K562 (cell line): ENCODE data around the gene SLC16A5. TPM values are rescaled to one million over a fixed set of nuclear protein-coding genes. Genes with fewer than 3 reads are reported as not detected.

ENCODE experiments used
- polyA plus RNA-seq, 8 experiments: library from polyadenylated mRNA; depleted of rRNA in 4 of 8; stranded (reverse) in 5 of 8; unstranded in 3 of 8; fragments of >200 nt; fragmentation: Nextera tagmentation in 2 of 8; fragmentation: Illumina TruSeq in 1 of 8; extraction: Ambion mirVana in 2 of 8; extraction: Trizol in 1 of 8; gene quantifications; 2 replicates each; pipeline versions ENCODE4 v1.2.1 to v1.2.3, GENCODE V29; 2011 to 2014; ENCODE audit warnings: inconsistent platforms in 1 of 8, missing spikeins in 1 of 8
- small RNA-seq: library from RNA; depleted of rRNA; stranded (forward); fragments of <200 nt; gene quantifications from one replicate; pipeline ENCODE3, GENCODE V24; 2014
- total RNA-seq, 7 experiments: library from RNA; depleted of rRNA in 6 of 7; stranded (reverse); fragments of >200 nt in 6 of 7; fragmentation: Illumina TruSeq in 2 of 7; extraction: Trizol in 2 of 7; gene quantifications; 2 replicates each; pipeline versions ENCODE4 v1.2.1 to v1.2.3, GENCODE V29; 2011 to 2021; ENCODE audit warnings: low replicate concordance in 1 of 7

Gene SLC16A5
- total and polyA plus RNA-seq, 9 of the 15 experiments (the other 6 are each of a cell fraction or from before 2014, with no cell fraction given) = 0.06 to 2.6 (median 0.91) TPM

Small RNA genes lying within 50 kb of the gene (small RNA-seq; reads per million reads assigned to genes)
- not detected for gene AC111186.1
- not detected for gene RF00019
- gene RN7SL573P = not detected

Other genes starting within 250 kb of the SLC16A5 start
Only the 7 nearest of the 20 such genes appear.
- gene MRPL58, start 75.3 kb upstream of the SLC16A5 start, total RNA-seq (2014; rRNA removed) = 93.8 and 157 TPM in 2 replicates
- 68.1 and 70.9 TPM in 2 replicates for gene MRPL58, start 75.3 kb upstream of the SLC16A5 start, total RNA-seq (2014; rRNA removed; fragmentation: Illumina TruSeq; extraction: Trizol)
- gene MRPL58, start 75.3 kb upstream of the SLC16A5 start, total RNA-seq (2015; rRNA removed; fragmentation: Illumina TruSeq; extraction: Trizol) = 70.3 and 72.4 TPM in 2 replicates
- 70.2 and 75.7 TPM in 2 replicates for gene MRPL58, start 75.3 kb upstream of the SLC16A5 start, total RNA-seq (2021)
- gene MRPL58, start 75.3 kb upstream of the SLC16A5 start, polyA plus RNA-seq (2011; rRNA removed) = 79.8 and 82.4 TPM in 2 replicates
- gene MRPL58, start 75.3 kb upstream of the SLC16A5 start, polyA plus RNA-seq (2014; fragmentation: Illumina TruSeq; extraction: Trizol) = 75.9 and 84.4 TPM in 2 replicates
- gene MRPL58, start 75.3 kb upstream of the SLC16A5 start, polyA plus RNA-seq (2014; fragmentation: Nextera tagmentation; extraction: Ambion mirVana) = 10 to 100 TPM; 30.8 to 49.6 TPM
- gene MRPL58, start 75.3 kb upstream of the SLC16A5 start, polyA plus RNA-seq (2014; rRNA removed) = 98.0 and 107 TPM in 2 replicates
- gene ATP5PD, start 41.0 kb upstream of the SLC16A5 start, total RNA-seq (2014; rRNA removed) = 274 and 295 TPM in 2 replicates
- gene ATP5PD, start 41.0 kb upstream of the SLC16A5 start, total RNA-seq (2014; rRNA removed; fragmentation: Illumina TruSeq; extraction: Trizol) = 600 and 662 TPM in 2 replicates
- gene ATP5PD, start 41.0 kb upstream of the SLC16A5 start, total RNA-seq (2015; rRNA removed; fragmentation: Illumina TruSeq; extraction: Trizol) = 432 TPM in 2 replicates
- gene ATP5PD, start 41.0 kb upstream of the SLC16A5 start, total RNA-seq (2021) = 300 and 341 TPM in 2 replicates
- gene ATP5PD, start 41.0 kb upstream of the SLC16A5 start, polyA plus RNA-seq (2011; rRNA removed) = 248 and 271 TPM in 2 replicates
- gene ATP5PD, start 41.0 kb upstream of the SLC16A5 start, polyA plus RNA-seq (2014; fragmentation: Illumina TruSeq; extraction: Trizol) = 452 and 457 TPM in 2 replicates
- gene ATP5PD, start 41.0 kb upstream of the SLC16A5 start, polyA plus RNA-seq (2014; fragmentation: Nextera tagmentation; extraction: Ambion mirVana) = 100 to 1,000 TPM; 786 to 828 TPM
- 339 and 381 TPM in 2 replicates for gene ATP5PD, start 41.0 kb upstream of the SLC16A5 start, polyA plus RNA-seq (2014; rRNA removed)
- gene KCTD2, start 40.7 kb upstream of the SLC16A5 start, total RNA-seq (2014; rRNA removed) = 11.2 and 15.3 TPM in 2 replicates
- 13.5 and 13.8 TPM in 2 replicates for gene KCTD2, start 40.7 kb upstream of the SLC16A5 start, total RNA-seq (2014; rRNA removed; fragmentation: Illumina TruSeq; extraction: Trizol)
- gene KCTD2, start 40.7 kb upstream of the SLC16A5 start, total RNA-seq (2015; rRNA removed; fragmentation: Illumina TruSeq; extraction: Trizol) = 15.9 and 16.4 TPM in 2 replicates
- gene KCTD2, start 40.7 kb upstream of the SLC16A5 start, total RNA-seq (2021) = 18.1 and 20.2 TPM in 2 replicates
- 32.5 and 32.9 TPM in 2 replicates for gene KCTD2, start 40.7 kb upstream of the SLC16A5 start, polyA plus RNA-seq (2011; rRNA removed)
- 22.3 and 22.9 TPM in 2 replicates for gene KCTD2, start 40.7 kb upstream of the SLC16A5 start, polyA plus RNA-seq (2014; fragmentation: Illumina TruSeq; extraction: Trizol)
- 1 to 10 TPM; 1.7 to 2.3 TPM for gene KCTD2, start 40.7 kb upstream of the SLC16A5 start, polyA plus RNA-seq (2014; fragmentation: Nextera tagmentation; extraction: Ambion mirVana)
- gene KCTD2, start 40.7 kb upstream of the SLC16A5 start, polyA plus RNA-seq (2014; rRNA removed) = 15.8 and 16.0 TPM in 2 replicates
- gene ARMC7, start 22.0 kb downstream of the SLC16A5 start, total RNA-seq (2014; rRNA removed) = 5.9 and 10.2 TPM in 2 replicates
- gene ARMC7, start 22.0 kb downstream of the SLC16A5 start, total RNA-seq (2014; rRNA removed; fragmentation: Illumina TruSeq; extraction: Trizol) = 4.1 and 5.1 TPM in 2 replicates
- 9.5 and 10.1 TPM in 2 replicates for gene ARMC7, start 22.0 kb downstream of the SLC16A5 start, total RNA-seq (2015; rRNA removed; fragmentation: Illumina TruSeq; extraction: Trizol)
- gene ARMC7, start 22.0 kb downstream of the SLC16A5 start, total RNA-seq (2021) = 15.2 TPM in 2 replicates
- gene ARMC7, start 22.0 kb downstream of the SLC16A5 start, polyA plus RNA-seq (2011; rRNA removed) = 3.9 and 8.0 TPM in 2 replicates
- gene ARMC7, start 22.0 kb downstream of the SLC16A5 start, polyA plus RNA-seq (2014; fragmentation: Illumina TruSeq; extraction: Trizol) = 8.7 and 12.7 TPM in 2 replicates
- gene ARMC7, start 22.0 kb downstream of the SLC16A5 start, polyA plus RNA-seq (2014; fragmentation: Nextera tagmentation; extraction: Ambion mirVana) = 1 to 10 TPM; 1.4 to 2.8 TPM
- gene ARMC7, start 22.0 kb downstream of the SLC16A5 start, polyA plus RNA-seq (2014; rRNA removed) = 5.9 and 8.9 TPM in 2 replicates
- gene NT5C, start 43.8 kb downstream of the SLC16A5 start, total RNA-seq (2014; rRNA removed) = 150 and 205 TPM in 2 replicates
- gene NT5C, start 43.8 kb downstream of the SLC16A5 start, total RNA-seq (2014; rRNA removed; fragmentation: Illumina TruSeq; extraction: Trizol) = 21.5 and 31.6 TPM in 2 replicates
- 55.3 and 56.6 TPM in 2 replicates for gene NT5C, start 43.8 kb downstream of the SLC16A5 start, total RNA-seq (2015; rRNA removed; fragmentation: Illumina TruSeq; extraction: Trizol)
- gene NT5C, start 43.8 kb downstream of the SLC16A5 start, total RNA-seq (2021) = 94.3 and 95.0 TPM in 2 replicates
- gene NT5C, start 43.8 kb downstream of the SLC16A5 start, polyA plus RNA-seq (2011; rRNA removed) = 45.0 and 55.6 TPM in 2 replicates
- 31.0 and 40.2 TPM in 2 replicates for gene NT5C, start 43.8 kb downstream of the SLC16A5 start, polyA plus RNA-seq (2014; fragmentation: Illumina TruSeq; extraction: Trizol)
- gene NT5C, start 43.8 kb downstream of the SLC16A5 start, polyA plus RNA-seq (2014; fragmentation: Nextera tagmentation; extraction: Ambion mirVana) = 1 to 10 TPM; 2.9 to 5.0 TPM
- gene NT5C, start 43.8 kb downstream of the SLC16A5 start, polyA plus RNA-seq (2014; rRNA removed) = 167 and 175 TPM in 2 replicates
- 131 and 132 TPM in 2 replicates for gene JPT1, start 66.6 kb downstream of the SLC16A5 start, total RNA-seq (2014; rRNA removed)
- gene JPT1, start 66.6 kb downstream of the SLC16A5 start, total RNA-seq (2014; rRNA removed; fragmentation: Illumina TruSeq; extraction: Trizol) = 168 and 185 TPM in 2 replicates
- gene JPT1, start 66.6 kb downstream of the SLC16A5 start, total RNA-seq (2015; rRNA removed; fragmentation: Illumina TruSeq; extraction: Trizol) = 290 and 292 TPM in 2 replicates
- gene JPT1, start 66.6 kb downstream of the SLC16A5 start, total RNA-seq (2021) = 243 and 245 TPM in 2 replicates
- 54.0 and 56.7 TPM in 2 replicates for gene JPT1, start 66.6 kb downstream of the SLC16A5 start, polyA plus RNA-seq (2011; rRNA removed)
- gene JPT1, start 66.6 kb downstream of the SLC16A5 start, polyA plus RNA-seq (2014; fragmentation: Illumina TruSeq; extraction: Trizol) = 276 and 277 TPM in 2 replicates
- 10 to 100 TPM; 67.8 to 77.7 TPM for gene JPT1, start 66.6 kb downstream of the SLC16A5 start, polyA plus RNA-seq (2014; fragmentation: Nextera tagmentation; extraction: Ambion mirVana)
- 144 and 237 TPM in 2 replicates for gene JPT1, start 66.6 kb downstream of the SLC16A5 start, polyA plus RNA-seq (2014; rRNA removed)
- 170 and 203 TPM in 2 replicates for gene SUMO2, start 95.0 kb downstream of the SLC16A5 start, total RNA-seq (2014; rRNA removed)
- gene SUMO2, start 95.0 kb downstream of the SLC16A5 start, total RNA-seq (2014; rRNA removed; fragmentation: Illumina TruSeq; extraction: Trizol) = 379 and 441 TPM in 2 replicates
- 361 and 419 TPM in 2 replicates for gene SUMO2, start 95.0 kb downstream of the SLC16A5 start, total RNA-seq (2015; rRNA removed; fragmentation: Illumina TruSeq; extraction: Trizol)
- 511 and 520 TPM in 2 replicates for gene SUMO2, start 95.0 kb downstream of the SLC16A5 start, total RNA-seq (2021)
- gene SUMO2, start 95.0 kb downstream of the SLC16A5 start, polyA plus RNA-seq (2011; rRNA removed) = 414 and 505 TPM in 2 replicates
- 233 and 262 TPM in 2 replicates for gene SUMO2, start 95.0 kb downstream of the SLC16A5 start, polyA plus RNA-seq (2014; fragmentation: Illumina TruSeq; extraction: Trizol)
- gene SUMO2, start 95.0 kb downstream of the SLC16A5 start, polyA plus RNA-seq (2014; fragmentation: Nextera tagmentation; extraction: Ambion mirVana) = 100 to 1,000 TPM; 570 to 733 TPM
- 157 and 222 TPM in 2 replicates for gene SUMO2, start 95.0 kb downstream of the SLC16A5 start, polyA plus RNA-seq (2014; rRNA removed)